GM21786 (cell line): ENCODE data around the gene PPM1B.
A peak's percentile ranks its signal among the peaks of the same experiment; 100 is the strongest.
"Not testable (repeated sequence)": the region's sequence is repeated elsewhere in the genome, so short reads cannot be mapped to it uniquely, and the experiment has no call there.

Experiments used
- ATAC-seq: cut with Tn5 transposase; IDR thresholded peaks from one replicate; pipeline ENCODE4 v1.9.1; 2021; ENCODE audit not compliant: unreplicated experiment

Gene PPM1B

GRCh38 chr2:44195714-44196113, 27.0 kb downstream of the PPM1B start:
- no peak for ATAC-seq

GRCh38 chr2:44197816-44198215, 29.1 kb downstream of the PPM1B start:
- no peak for ATAC-seq

GRCh38 chr2:44200011-44200410, 31.3 kb downstream of the PPM1B start:
- no peak for ATAC-seq

GRCh38 chr2:44200759-44201158, 32.1 kb downstream of the PPM1B start:
- no peak for ATAC-seq

GRCh38 chr2:44201648-44202165, 33.0 kb downstream of the PPM1B start:
- ATAC-seq: no peak

- no peak for ATAC-seq
Measured at GRCh38 chr2:44203542-44203941, 34.9 kb downstream of the PPM1B start.

- ATAC-seq: no peak
Measured at GRCh38 chr2:44205169-44205568, 36.5 kb downstream of the PPM1B start.

GRCh38 chr2:44207102-44207501, 38.4 kb downstream of the PPM1B start:
- ATAC-seq: no peak

- not testable (repeated sequence) for ATAC-seq
Measured at GRCh38 chr2:44207648-44208047, 39.0 kb downstream of the PPM1B start.

GRCh38 chr2:44210362-44210761, 41.7 kb downstream of the PPM1B start:
- no peak for ATAC-seq

- no peak for ATAC-seq
Measured at GRCh38 chr2:44211183-44211582, 42.5 kb downstream of the PPM1B start.

GRCh38 chr2:44212302-44212701, 43.6 kb downstream of the PPM1B start:
- ATAC-seq: no peak

- ATAC-seq: no peak
Measured at GRCh38 chr2:44215827-44216226, 47.2 kb downstream of the PPM1B start.

- no peak for ATAC-seq
Measured at GRCh38 chr2:44218771-44219170, 50.1 kb downstream of the PPM1B start.

GRCh38 chr2:44226753-44227152, 58.1 kb downstream of the PPM1B start:
- no peak for ATAC-seq

GRCh38 chr2:44230378-44230777, 61.7 kb downstream of the PPM1B start:
- no peak for ATAC-seq

GRCh38 chr2:44233450-44234128, 64.9 kb downstream of the PPM1B start:
- no peak for ATAC-seq

GRCh38 chr2:44237221-44237620, 68.5 kb downstream of the PPM1B start:
- no peak for ATAC-seq

- no peak for ATAC-seq
Measured at GRCh38 chr2:44242904-44243303, 74.2 kb downstream of the PPM1B start.

GRCh38 chr2:44244135-44244871, 75.6 kb downstream of the PPM1B start:
- ATAC-seq: peak; percentile 62

- ATAC-seq: no peak
Measured at GRCh38 chr2:44245083-44245861, 76.6 kb downstream of the PPM1B start.

GRCh38 chr2:44246436-44246835, 77.8 kb downstream of the PPM1B start:
- ATAC-seq: no peak
